Lung (tissue), 16 donors: ENCODE results near the gene ASB8. TPM values are rescaled to one million over a fixed set of nuclear protein-coding genes. Genes with fewer than 3 reads are reported as not detected.

ENCODE experiments used
- ATAC-seq: fragments of 200-7000 bp; cut with Tn5 transposase; one replicate; pipeline ENCODE4 v1.9.1; 2020; ENCODE audit warnings: moderate number of reproducible peaks; ENCODE audit not compliant: insufficient read depth, low FRiP score
- DNase-seq, 3 donors: peaks; one replicate each; pipeline ENCODE4 v3.0.0-alpha.2; 2013 to 2017
- H3K27ac ChIP-seq, 2 donors: one replicate each; pipeline ENCODE4 v1.5.1; 2013; ENCODE audit warnings: mild to moderate bottlenecking in 2 of 2, moderate library complexity in 2 of 2, control low read depth in 1 of 2, inconsistent platforms in 1 of 2, low read depth in 1 of 2, low read length in 1 of 2
- H3K27me3 ChIP-seq, 3 donors: one replicate each; pipeline ENCODE4 v1.5.1; 2013; ENCODE audit warnings: low read length in 2 of 3; ENCODE audit not compliant: control insufficient read depth in 3 of 3, insufficient read depth in 3 of 3
- H3K36me3 ChIP-seq, 4 donors: one replicate each; pipeline ENCODE4 v1.5.1; 2013; ENCODE audit warnings: low read length in 4 of 4, mild to moderate bottlenecking in 1 of 4, moderate library complexity in 1 of 4; ENCODE audit not compliant: control insufficient read depth in 4 of 4, insufficient read depth in 4 of 4
- H3K4me1 ChIP-seq, 5 donors: one replicate each; pipeline ENCODE4 v1.5.1; 2013; ENCODE audit warnings: low read length in 5 of 5, mild to moderate bottlenecking in 2 of 5, moderate library complexity in 1 of 5; ENCODE audit not compliant: control insufficient read depth in 5 of 5, insufficient read depth in 5 of 5
- H3K4me3 ChIP-seq: one replicate; pipeline ENCODE4 v1.5.1; 2013; ENCODE audit warnings: mild to moderate bottlenecking, control low read depth, moderate library complexity
- H3K9ac ChIP-seq, 2 donors: one replicate each; pipeline ENCODE4 v1.5.1; 2013; ENCODE audit warnings: low read length in 2 of 2, control low read depth in 1 of 2; ENCODE audit not compliant: insufficient read depth in 1 of 2
- H3K9me3 ChIP-seq, 4 donors: one replicate each; pipeline ENCODE4 v1.5.1; 2013; ENCODE audit warnings: low read length in 3 of 4, mild to moderate bottlenecking in 1 of 4, moderate library complexity in 1 of 4; ENCODE audit not compliant: control insufficient read depth in 4 of 4, insufficient read depth in 3 of 4
- WGBS, 2 donors: extraction: QIAGEN DNeasy Blood & Tissue Kit; methylation state at CpG; one replicate each; pipeline ENCODE4 v1.1.7; 2013; 5-methylcytosine and 5-hydroxymethylcytosine counted together
- long read RNA-seq, 5 donors: transcript quantifications; one replicate each; lab custom pipeline, GENCODE V29; 2026
- polyA plus RNA-seq, 2 donors: library from polyadenylated mRNA; stranded (reverse); fragments of 200-250 nt; gene quantifications; one replicate each; pipeline ENCODE4 v1.2.1, GENCODE V29; 2013
- total RNA-seq, 2 donors: library from RNA; depleted of rRNA in 1 of 2; stranded (reverse); fragments of >200 nt in 1 of 2; gene quantifications; one replicate each; pipeline ENCODE4 v1.2.1, GENCODE V29; 2014 to 2021
- TF ChIP-seq, protein P1 (sequence below): IDR thresholded peaks from 2 replicates; pipeline ENCODE4 v1.5.1; 2012; ENCODE audit warnings: mild to moderate bottlenecking; ENCODE audit errors: control extremely low read depth, extremely low read depth
- donor health status: control.
- donor health status: control.
- donor health status: Bipolar disorder and iron deficiency.
- donor health status: healthy.
- donor health status: DM: yes; HTN: yes; CAD: no.

The ASB8 gene, protein sequence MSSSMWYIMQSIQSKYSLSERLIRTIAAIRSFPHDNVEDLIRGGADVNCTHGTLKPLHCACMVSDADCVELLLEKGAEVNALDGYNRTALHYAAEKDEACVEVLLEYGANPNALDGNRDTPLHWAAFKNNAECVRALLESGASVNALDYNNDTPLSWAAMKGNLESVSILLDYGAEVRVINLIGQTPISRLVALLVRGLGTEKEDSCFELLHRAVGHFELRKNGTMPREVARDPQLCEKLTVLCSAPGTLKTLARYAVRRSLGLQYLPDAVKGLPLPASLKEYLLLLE
- total RNA-seq, result 10 to 100 TPM; 34.4 to 55.1 TPM
- polyA plus RNA-seq, result 10 to 100 TPM; 12.0 to 19.3 TPM
- long read RNA-seq, donor 1, transcript ASB8-201 (4 exons, 2,615 nt), result major isoform, 14 of 17 reads
- long read RNA-seq, donor 1, partial matches to known transcripts, result 0 of 17 reads
- long read RNA-seq, donor 1, other reads (novel, unspliced or antisense), result 0 of 17 reads
- long read RNA-seq, donor 2, partial matches to known transcripts, result 0 of 7 reads
- long read RNA-seq, donor 2, other reads (novel, unspliced or antisense), result 0 of 7 reads
- long read RNA-seq, donor 3, partial matches to known transcripts, result 0 of 2 reads
- long read RNA-seq, donor 3, other reads (novel, unspliced or antisense), result 0 of 2 reads
- long read RNA-seq, donor 4, partial matches to known transcripts, result 0 of 5 reads
- long read RNA-seq, donor 4, other reads (novel, unspliced or antisense), result 0 of 5 reads
- long read RNA-seq, donor 5, transcript ASB8-201 (4 exons, 2,615 nt), result major isoform, 7 of 11 reads
- long read RNA-seq, donor 5, partial matches to known transcripts, result 0 of 11 reads
- long read RNA-seq, donor 5, other reads (novel, unspliced or antisense), result 0 of 11 reads

DNA sequence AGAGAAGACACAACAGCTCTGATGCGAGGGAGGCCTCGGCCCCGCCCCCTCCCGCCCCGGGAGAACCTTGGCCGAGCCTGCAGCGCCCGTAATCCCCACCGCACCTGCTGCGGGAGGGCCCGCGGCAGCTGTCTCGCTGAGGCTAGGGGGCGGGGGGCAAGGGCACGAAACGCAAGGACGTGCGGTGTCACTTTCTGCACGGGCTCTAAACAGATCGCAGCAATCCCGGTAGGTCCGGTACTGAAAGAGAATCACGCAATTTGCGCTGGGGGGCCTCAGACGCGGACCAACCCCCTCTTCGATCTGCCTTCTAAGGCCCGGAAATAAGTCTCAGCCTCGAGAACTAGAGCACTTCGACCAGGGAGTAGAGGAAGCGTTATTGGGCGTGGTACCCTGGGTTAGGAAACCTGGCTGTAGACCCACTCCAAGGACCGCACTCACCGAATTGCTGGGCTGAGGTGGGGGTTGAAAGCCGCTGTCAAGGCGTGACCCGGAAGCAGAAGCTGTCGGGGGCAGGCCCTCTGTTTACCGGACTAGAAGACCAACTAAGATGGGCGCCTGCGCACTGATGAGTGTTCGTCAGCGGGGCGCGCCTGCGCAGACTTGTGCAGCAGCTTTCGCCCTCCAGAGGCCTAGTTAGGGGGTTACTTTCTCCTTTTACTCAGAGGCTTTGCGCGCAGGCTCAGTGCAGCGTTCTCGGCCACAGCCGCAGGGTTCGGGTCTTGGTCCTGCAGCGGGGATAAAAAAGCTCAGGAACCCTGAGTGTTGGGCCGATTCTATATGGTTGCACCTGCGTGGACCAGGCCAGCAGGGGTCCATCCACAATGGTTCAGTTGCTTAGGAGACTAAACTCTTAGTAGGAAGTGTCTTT lies at the start of gene ASB8:
Gene ASB8, minus strand, starts transcription at position 498 of the 871 bp plus-strand sequence. CDS start 4,019 bp downstream, outside the sequence.
- TF ChIP-seq, protein P1, sequence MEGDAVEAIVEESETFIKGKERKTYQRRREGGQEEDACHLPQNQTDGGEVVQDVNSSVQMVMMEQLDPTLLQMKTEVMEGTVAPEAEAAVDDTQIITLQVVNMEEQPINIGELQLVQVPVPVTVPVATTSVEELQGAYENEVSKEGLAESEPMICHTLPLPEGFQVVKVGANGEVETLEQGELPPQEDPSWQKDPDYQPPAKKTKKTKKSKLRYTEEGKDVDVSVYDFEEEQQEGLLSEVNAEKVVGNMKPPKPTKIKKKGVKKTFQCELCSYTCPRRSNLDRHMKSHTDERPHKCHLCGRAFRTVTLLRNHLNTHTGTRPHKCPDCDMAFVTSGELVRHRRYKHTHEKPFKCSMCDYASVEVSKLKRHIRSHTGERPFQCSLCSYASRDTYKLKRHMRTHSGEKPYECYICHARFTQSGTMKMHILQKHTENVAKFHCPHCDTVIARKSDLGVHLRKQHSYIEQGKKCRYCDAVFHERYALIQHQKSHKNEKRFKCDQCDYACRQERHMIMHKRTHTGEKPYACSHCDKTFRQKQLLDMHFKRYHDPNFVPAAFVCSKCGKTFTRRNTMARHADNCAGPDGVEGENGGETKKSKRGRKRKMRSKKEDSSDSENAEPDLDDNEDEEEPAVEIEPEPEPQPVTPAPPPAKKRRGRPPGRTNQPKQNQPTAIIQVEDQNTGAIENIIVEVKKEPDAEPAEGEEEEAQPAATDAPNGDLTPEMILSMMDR, result peak; percentile 0
- Histone ChIP-seq H3K27ac (peak within 1 kb of the TSS; percentile 85 to 90), H3K4me1 (peaks cover 0 to 11% (median 3%) of the 10 kb centered on the region in 5 donors), H3K9me3 (no peaks in the 10 kb centered on the region), H3K27me3 (no peaks in the 10 kb centered on the region), H3K9ac (peak within 1 kb of the TSS in 1 of 2 donors; percentile 85), H3K4me3 (peak within 1 kb of the TSS; percentile 85), H3K36me3 (peaks cover 0 to 7% (median 4%) of the 10 kb centered on the region in 4 donors)
- ATAC-seq (peak; percentile 99), DNase-seq (peak; percentile 99)
- 1% methylated on average over 55 to 56 of the region's 56 CpGs for WGBS, 2 donors

DNA sequence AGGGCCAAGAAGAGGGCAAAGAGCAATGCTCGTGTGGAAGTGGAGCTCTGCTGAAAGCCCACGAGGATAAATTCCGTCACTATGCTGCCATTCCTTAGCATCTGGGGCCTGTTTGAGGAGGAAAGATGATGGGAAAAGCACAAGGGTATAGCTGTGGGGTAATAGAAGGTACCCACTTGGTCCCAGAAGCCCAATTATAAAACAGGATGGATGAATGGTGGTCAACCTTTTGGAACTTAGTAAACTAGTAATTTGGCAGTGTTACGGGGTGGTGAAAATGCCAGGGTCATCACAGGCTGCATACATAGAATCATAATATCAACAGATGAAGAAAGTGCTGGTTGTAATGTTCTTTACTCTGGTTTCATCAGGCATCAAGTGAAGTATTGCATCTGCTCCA lies 45.9 kb upstream of the ASB8 start, which contains the start of gene OR10AD1:
Gene OR10AD1, minus strand, starts transcription at position 101 of the 400 bp plus-strand sequence. Its CDS starts 0 bp downstream, at position 101.
- Histone ChIP-seq H3K9me3 (peaks cover 0 to 11% (median 4%) of the 10 kb centered on the region in 4 donors), H3K4me1 (peaks cover 0 to 18% (median 0%) of the 10 kb centered on the region in 5 donors), H3K27me3 (no peaks in the 10 kb centered on the region), H3K9ac (no peak within 1 kb of the TSS), H3K27ac (no peak within 1 kb of the TSS), H3K36me3 (peaks cover 0 to 5% (median 2%) of the 10 kb centered on the region in 4 donors), H3K4me3 (no peak within 1 kb of the TSS)
- TF ChIP-seq, protein P1, result no peak
- no peak for ATAC-seq
- 89 to 92% methylated on average over 4 of the region's 4 CpGs for WGBS, 2 donors
- DNase-seq, result no peak

DNA sequence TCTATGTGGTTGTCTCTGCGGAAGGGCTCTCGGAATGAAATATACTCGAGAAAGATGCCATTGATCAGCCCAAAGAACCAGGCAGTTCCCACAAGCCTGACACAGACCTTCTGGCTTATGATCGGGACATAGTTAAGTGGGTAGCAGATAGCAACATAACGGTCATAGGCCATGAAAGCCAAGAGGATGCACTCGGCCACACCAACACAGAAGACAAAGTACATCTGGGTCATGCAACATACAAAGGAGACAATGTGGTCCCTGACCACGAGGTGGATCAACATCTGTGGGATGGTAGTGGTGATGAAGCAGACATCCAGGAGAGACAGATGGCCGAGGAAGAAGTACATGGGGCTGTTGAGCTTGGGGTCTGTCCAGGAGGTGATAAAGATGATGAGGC lies 45.5 kb upstream of the ASB8 start:
- DNase-seq (no peak), ATAC-seq (no peak)
- Histone ChIP-seq H3K9ac (no peak overlapping the region), H3K4me1 (peaks cover 0 to 20% (median 0%) of the 10 kb centered on the region in 5 donors), H3K27me3 (no peaks in the 10 kb centered on the region), H3K36me3 (peaks cover 0 to 5% (median 2%) of the 10 kb centered on the region in 4 donors), H3K9me3 (peaks cover 0 to 11% (median 4%) of the 10 kb centered on the region in 4 donors), H3K4me3 (no peak overlapping the region), H3K27ac (no peak overlapping the region)
- TF ChIP-seq, protein P1, result no peak
- 93 to 95% methylated on average over 8 of the region's 8 CpGs for WGBS, 2 donors
